Natural killer cell (primary cell): ENCODE measurements around the gene LSM2. TPM values are rescaled to one million over a fixed set of nuclear protein-coding genes. Genes with fewer than 3 reads are reported as not detected.

Experiments
- ATAC-seq, 3 donors: fragments of 150-1000 bp in 2 of 3; fragments of 200-7000 bp in 1 of 3; cut with Tn5 transposase; 1 replicate in 1 of 3; 2 replicates in 2 of 3; pipeline ENCODE4 v1.10.0; 2021; ENCODE audit warnings: mild to moderate bottlenecking in 2 of 3, moderate library complexity in 2 of 3
- DNase-seq, 2 donors: peaks; one replicate each; pipeline versions ENCODE4 v3.0.0 to v3.0.0-alpha.2; 2013 to 2021; ENCODE audit warnings: mixed read lengths in 1 of 2
- H3K27ac ChIP-seq: one replicate; pipeline ENCODE4 v1.5.1; 2013; ENCODE audit warnings: mild to moderate bottlenecking, low read length
- H3K27me3 ChIP-seq: one replicate; pipeline ENCODE4 v1.6.1; 2013; ENCODE audit warnings: low read length; ENCODE audit not compliant: control insufficient read depth, insufficient read depth
- H3K36me3 ChIP-seq: one replicate; pipeline ENCODE4 v1.6.1; 2013; ENCODE audit warnings: low read length; ENCODE audit not compliant: control insufficient read depth, insufficient read depth
- H3K4me1 ChIP-seq: one replicate; pipeline ENCODE4 v1.6.1; 2013; ENCODE audit warnings: low read length; ENCODE audit not compliant: control insufficient read depth, insufficient read depth
- H3K4me3 ChIP-seq: one replicate; pipeline ENCODE4 v1.5.1; 2013; ENCODE audit warnings: low read length
- H3K9me3 ChIP-seq: one replicate; pipeline ENCODE4 v1.6.1; 2013; ENCODE audit warnings: low read length; ENCODE audit not compliant: control insufficient read depth, insufficient read depth
- H3K27ac Mint-ChIP-seq, 2 donors: one replicate each; pipeline ENCODE4 v1.8.0; 2022; ENCODE audit warnings: mild to moderate bottlenecking in 2 of 2, mixed read lengths in 2 of 2, moderate library complexity in 1 of 2
- H3K27me3 Mint-ChIP-seq, 2 donors: one replicate each; pipeline ENCODE4 v1.8.0; 2022; ENCODE audit warnings: low read depth in 2 of 2, mixed read lengths in 2 of 2
- H3K36me3 Mint-ChIP-seq: one replicate; pipeline ENCODE4 v1.8.0; 2022; ENCODE audit warnings: mixed read lengths
- H3K4me1 Mint-ChIP-seq, 2 donors: one replicate each; pipeline ENCODE4 v1.8.0; 2022; ENCODE audit warnings: mixed read lengths in 2 of 2
- H3K4me3 Mint-ChIP-seq: one replicate; pipeline ENCODE4 v1.8.0; 2022; ENCODE audit warnings: mild to moderate bottlenecking, moderate library complexity, mixed read lengths
- H3K9me3 Mint-ChIP-seq, 2 donors: one replicate each; pipeline ENCODE4 v1.8.0; 2022; ENCODE audit warnings: mixed read lengths in 2 of 2
- CTCF ChIP-seq: fragments of 200-600 bp; IDR thresholded peaks from one replicate; pipeline ENCODE4 v1.8.0; 2022; ENCODE audit warnings: antibody characterized with exemption
- WGBS: methylation state at CpG from one replicate; pipeline ENCODE4 v1.1.7; 2013; ENCODE audit warnings: missing lambda C conversion rate; ENCODE audit not compliant: insufficient coverage; 5-methylcytosine and 5-hydroxymethylcytosine counted together
- intact Hi-C: fragments of 100-400 bp; cut with micrococcal nuclease; formaldehyde crosslinking; loops from one replicate; pipeline ENCODE4 v1.14.2; 2022
- total RNA-seq, 4 donors: library from RNA; stranded (reverse); fragments of 120-200 nt in 1 of 4; gene quantifications; one replicate each; pipeline versions ENCODE4 v1.2.3 to v1.2.4, GENCODE V29; 2013 to 2022

Gene LSM2
- total RNA-seq, 3 donors from 2014 or later (not counting 1 experiment from before 2014, with no cell fraction given): 28.1 to 34.9 (median 29.2) TPM

GRCh38 chr6:31784098-31784925 lies 22.5 kb downstream of the LSM2 start:
- H3K27me3 ChIP-seq: no peaks in the 10 kb centered on the region
- H3K36me3 ChIP-seq: peaks cover 59% of the 10 kb centered on the region
- WGBS: 98% methylated on average over 15 of the region's 15 CpGs
- no peak overlapping the region for H3K4me3 ChIP-seq
- Mint-ChIP-seq H3K4me3 (no peak overlapping the region), H3K4me1 (no peaks in the 10 kb centered on the region), H3K36me3 (no peaks in the 10 kb centered on the region), H3K27me3 (no peaks in the 10 kb centered on the region), H3K9me3 (no peaks in the 10 kb centered on the region), H3K27ac (no peak overlapping the region)
- no peak for ATAC-seq
- no peak for TF ChIP-seq CTCF
- intact Hi-C loops: no loop called here
- no peak overlapping the region for H3K27ac ChIP-seq
- DNase-seq: no peak
- no peaks in the 10 kb centered on the region for H3K4me1 ChIP-seq
- no peaks in the 10 kb centered on the region for H3K9me3 ChIP-seq

GRCh38 chr6:31782126-31782855 lies 24.5 kb downstream of the LSM2 start:
- no peaks in the 10 kb centered on the region for H3K27me3 ChIP-seq
- ATAC-seq: no peak
- H3K27ac Mint-ChIP-seq: no peak overlapping the region
- no peak overlapping the region for H3K27ac ChIP-seq
- no peak overlapping the region for H3K4me3 ChIP-seq
- no peak overlapping the region for H3K4me3 Mint-ChIP-seq
- DNase-seq: no peak
- no peaks in the 10 kb centered on the region for H3K9me3 Mint-ChIP-seq
- H3K27me3 Mint-ChIP-seq: no peaks in the 10 kb centered on the region
- H3K36me3 Mint-ChIP-seq: no peaks in the 10 kb centered on the region
- H3K4me1 Mint-ChIP-seq: peaks cover 0 to 5% of the 10 kb centered on the region in 2 donors
- no peaks in the 10 kb centered on the region for H3K9me3 ChIP-seq
- TF ChIP-seq CTCF: no peak
- 96% methylated on average over 32 of the region's 32 CpGs for WGBS
- H3K4me1 ChIP-seq: peaks cover 9% of the 10 kb centered on the region
- intact Hi-C loops: no loop called here
- H3K36me3 ChIP-seq: peaks cover 66% of the 10 kb centered on the region

GRCh38 chr6:31781244-31782125 lies 25.3 kb downstream of the LSM2 start:
- no peak overlapping the region for H3K4me3 Mint-ChIP-seq
- H3K36me3 Mint-ChIP-seq: no peaks in the 10 kb centered on the region
- Histone ChIP-seq H3K36me3 (peaks cover 66% of the 10 kb centered on the region), H3K4me1 (peaks cover 17% of the 10 kb centered on the region), H3K4me3 (no peak overlapping the region), H3K27me3 (no peaks in the 10 kb centered on the region), H3K9me3 (no peaks in the 10 kb centered on the region), H3K27ac (no peak overlapping the region)
- WGBS: 93% methylated on average over 23 of the region's 23 CpGs
- no peak for TF ChIP-seq CTCF
- ATAC-seq: no peak
- DNase-seq: no peak
- no peaks in the 10 kb centered on the region for H3K9me3 Mint-ChIP-seq
- H3K4me1 Mint-ChIP-seq: peaks cover 0 to 12% of the 10 kb centered on the region in 2 donors
- no peak overlapping the region for H3K27ac Mint-ChIP-seq
- H3K27me3 Mint-ChIP-seq: no peaks in the 10 kb centered on the region
- intact Hi-C loops: no loop called here
